ENCODE measurements around the gene CCNH. TPM values are rescaled to one million over a fixed set of nuclear protein-coding genes. Genes with fewer than 3 reads are reported as not detected.

The CCNH gene
- total RNA-seq, 1 experiment from 2014 or later, result 38.3 TPM

GRCh38 chr5:87367243-87367642 lies 45.5 kb downstream of the CCNH start:
- WGBS (ENCODE audit: extremely low coverage, insufficient read length, low lambda C conversion rate), result no CpG with 5 or more reads among the region's 2 CpGs
- no peaks in the 10 kb centered on the region for H3K9me3 Mint-ChIP-seq

More at GRCh38 chr5:87367243-87367642, 45.5 kb downstream of the CCNH start:
- Mint-ChIP-seq H3K36me3 (ENCODE audit: insufficient read depth in 1 of 3, low read depth in 3 of 3) (peaks cover 0 to 5% (median 4%) of the 10 kb centered on the region in 3 experiments; a peak in 4 of 7 replicates), H3K4me3 (no peak overlapping the region), H3K4me1 (peaks cover 13 to 14% of the 10 kb centered on the region in 2 experiments), H3K27me3 (ENCODE audit: low read depth) (no peaks in the 10 kb centered on the region), H3K27ac (no peak overlapping the region)
- TF ChIP-seq, protein P1, sequence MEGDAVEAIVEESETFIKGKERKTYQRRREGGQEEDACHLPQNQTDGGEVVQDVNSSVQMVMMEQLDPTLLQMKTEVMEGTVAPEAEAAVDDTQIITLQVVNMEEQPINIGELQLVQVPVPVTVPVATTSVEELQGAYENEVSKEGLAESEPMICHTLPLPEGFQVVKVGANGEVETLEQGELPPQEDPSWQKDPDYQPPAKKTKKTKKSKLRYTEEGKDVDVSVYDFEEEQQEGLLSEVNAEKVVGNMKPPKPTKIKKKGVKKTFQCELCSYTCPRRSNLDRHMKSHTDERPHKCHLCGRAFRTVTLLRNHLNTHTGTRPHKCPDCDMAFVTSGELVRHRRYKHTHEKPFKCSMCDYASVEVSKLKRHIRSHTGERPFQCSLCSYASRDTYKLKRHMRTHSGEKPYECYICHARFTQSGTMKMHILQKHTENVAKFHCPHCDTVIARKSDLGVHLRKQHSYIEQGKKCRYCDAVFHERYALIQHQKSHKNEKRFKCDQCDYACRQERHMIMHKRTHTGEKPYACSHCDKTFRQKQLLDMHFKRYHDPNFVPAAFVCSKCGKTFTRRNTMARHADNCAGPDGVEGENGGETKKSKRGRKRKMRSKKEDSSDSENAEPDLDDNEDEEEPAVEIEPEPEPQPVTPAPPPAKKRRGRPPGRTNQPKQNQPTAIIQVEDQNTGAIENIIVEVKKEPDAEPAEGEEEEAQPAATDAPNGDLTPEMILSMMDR (conservative IDR thresholded peaks at IDR 0.05), result no peak
- Histone ChIP-seq H3K23ac (ENCODE audit: insufficient read length, low read depth, low read length) (no peak overlapping the region), H2BK12ac (ENCODE audit: insufficient read length, low read depth, low read length) (no peak overlapping the region), H4K91ac (ENCODE audit: insufficient read length, low read depth, low read length) (no peak overlapping the region), H2AK5ac (ENCODE audit: insufficient read length, low read length) (no peak overlapping the region), H3K27me3 (ENCODE audit: insufficient read depth, low read length) (no peaks in the 10 kb centered on the region), H3K18ac (ENCODE audit: insufficient read length, low read depth, low read length) (no peak overlapping the region), H3K27ac (ENCODE audit: insufficient read length, low read depth, low read length) (no peak overlapping the region), H2BK120ac (ENCODE audit: low read depth, low read length, poor library complexity, severe bottlenecking) (no peak overlapping the region), H2BK5ac (ENCODE audit: insufficient read length, low read length) (no peak overlapping the region), H4K8ac (replicated peaks; ENCODE audit: insufficient read length, low read depth, low read length) (no peak overlapping the region), H4K5ac (ENCODE audit: insufficient read length, low read depth, low read length) (no peak overlapping the region), H3K4ac (ENCODE audit: low read depth, low read length) (no peak overlapping the region), H2BK20ac (ENCODE audit: low read depth, low read length, poor library complexity, severe bottlenecking) (no peak overlapping the region), H3K4me2 (ENCODE audit: insufficient read depth, insufficient read length, low read length) (no peak overlapping the region), H3K56ac (ENCODE audit: insufficient read length, low read depth, low read length) (no peak overlapping the region), H3T11ph (ENCODE audit: low read length) (no peak overlapping the region), H3K14ac (ENCODE audit: insufficient read depth, low read length) (no peak overlapping the region), H2BK15ac (ENCODE audit: low read depth, low read length) (no peak overlapping the region), H3K4me1 (ENCODE audit: insufficient read depth, low read length) (no peaks in the 10 kb centered on the region), H3K79me1 (ENCODE audit: insufficient read depth, low read depth, low read length, poor library complexity, severe bottlenecking) (no peaks in the 10 kb centered on the region), H3K9ac (ENCODE audit: extremely low read depth, insufficient read length, low read length) (no peak overlapping the region), H3K23me2 (ENCODE audit: insufficient read length, low read depth, low read length, poor library complexity, severe bottlenecking) (no peaks in the 10 kb centered on the region), H3K9me3 (ENCODE audit: control insufficient read depth, low read depth, low read length) (no peaks in the 10 kb centered on the region), H2AFZ (ENCODE audit: low read length) (no peak overlapping the region), H3K79me2 (ENCODE audit: insufficient read depth, low read length) (no peaks in the 10 kb centered on the region), H4K20me1 (ENCODE audit: control insufficient read depth, insufficient read depth, insufficient read length) (no peaks in the 10 kb centered on the region)
- DNase-seq, result no peak

All from H9 (cell line).